GM12878 (cell line): ENCODE measurements around the gene EBF3. TPM values are rescaled to one million over a fixed set of nuclear protein-coding genes. Genes with fewer than 3 reads are reported as not detected.

Experiments used
- ATAC-seq: fragments of 200-7000 bp; cut with Tn5 transposase; 3 replicates; pipeline ENCODE4 v1.9.1; 2020; ENCODE audit warnings: mild to moderate bottlenecking, moderate library complexity
- BruUV-seq: library from RNA; stranded (reverse); fragments of 400-500 nt; replicated peaks from 2 replicates; lab custom pipeline; 2021; lab: Mats Ljungman, UMichigan
- CTCF ChIA-PET: fragments of 300-600 bp; sonication (Branson Sonifier 250); formaldehyde crosslinking; extraction: SDS; loops from one replicate; lab custom pipeline; 2021; ENCODE audit warnings: inconsistent platforms; lab: Yijun Ruan, JAX
- POLR2A ChIA-PET: fragments of 350-600 bp; formaldehyde crosslinking; extraction: SDS; loops from one replicate; lab custom pipeline; 2021; ENCODE audit warnings: inconsistent platforms; lab: Charles Lee
- RAD21 ChIA-PET: fragments of 300-600 bp; sonication (Branson Sonifier 250); formaldehyde crosslinking; loops from one replicate; lab custom pipeline; 2023; ENCODE audit warnings: antibody characterized with exemption; ENCODE audit not compliant: unreplicated experiment; lab: Charles Lee
- SMC1A ChIA-PET: fragments of 300-600 bp; sonication (Branson Sonifier 250); formaldehyde crosslinking; loops from one replicate; lab custom pipeline; 2023; ENCODE audit not compliant: unreplicated experiment, uncharacterized antibody; lab: Charles Lee
- DNase-seq: peaks from one replicate; pipeline ENCODE4 v3.0.0-alpha.2; 2011; ENCODE audit warnings: low read depth, low spot score
- FAIRE-seq: peaks from 3 replicates; lab custom pipeline; 2011; peaks lifted over from hg19 to GRCh38; lab: Jason Lieb, UNC
- H2AFZ ChIP-seq: 2 replicates; pipeline ENCODE4 v1.6.0; 2011; ENCODE audit warnings: low read depth, low read length, control low read depth; ENCODE audit not compliant: control insufficient read depth
- H3K27ac ChIP-seq: 2 replicates; pipeline ENCODE4 v1.5.1; 2011; ENCODE audit warnings: control low read depth; ENCODE audit not compliant: control insufficient read depth, insufficient read depth
- H3K27me3 ChIP-seq, 2 experiments: replicated peaks in 1 of 2; 2 replicates each; pipeline versions ENCODE4 v1.6.0 to v1.6.1; 2011; ENCODE audit warnings: low read length in 1 of 2; ENCODE audit not compliant: control insufficient read depth in 2 of 2, insufficient read depth in 2 of 2
- H3K36me3 ChIP-seq, 2 experiments: 2 replicates each; pipeline ENCODE4 v1.5.1; 2011; ENCODE audit warnings: low read length in 1 of 2; ENCODE audit not compliant: control insufficient read depth in 2 of 2, insufficient read depth in 2 of 2
- H3K4me1 ChIP-seq: 2 replicates; pipeline ENCODE4 v1.6.1; 2011; ENCODE audit warnings: mild to moderate bottlenecking, low read length, moderate library complexity, mixed read lengths; ENCODE audit not compliant: control insufficient read depth, insufficient read depth
- H3K4me2 ChIP-seq: 2 replicates; pipeline ENCODE4 v1.6.0; 2011; ENCODE audit warnings: control low read depth; ENCODE audit not compliant: control insufficient read depth, insufficient read depth
- H3K4me3 ChIP-seq: fragments of 200-600 bp; sonication (generic); 2 replicates; pipeline ENCODE4 v1.5.1; 2016
- H3K79me2 ChIP-seq: 2 replicates; pipeline ENCODE4 v1.6.0; 2011; ENCODE audit warnings: low read length; ENCODE audit not compliant: control insufficient read depth, insufficient read depth
- H3K9ac ChIP-seq: 2 replicates; pipeline ENCODE4 v1.8.0; 2011; ENCODE audit warnings: low read length, control low read depth, mixed read lengths; ENCODE audit not compliant: control insufficient read depth, insufficient read depth
- H3K9me3 ChIP-seq: replicated peaks from 3 replicates; pipeline ENCODE4 v1.5.1; 2011; ENCODE audit warnings: mild to moderate bottlenecking, low read length; ENCODE audit not compliant: control insufficient read depth, insufficient read depth
- H4K20me1 ChIP-seq: 2 replicates; pipeline ENCODE4 v1.6.0; 2011; ENCODE audit not compliant: control insufficient read depth, insufficient read depth
- CBX3 ChIP-seq: fragments of 200-600 bp; sonication (generic); IDR thresholded peaks from 2 replicates; pipeline ENCODE4 v1.6.1; 2016; ENCODE audit warnings: low read depth, borderline replicate concordance
- E2F4 ChIP-seq: IDR thresholded peaks from 2 replicates; pipeline ENCODE4 v1.6.1; 2012; ENCODE audit warnings: low read depth, low read length, improper control_type of control experiment
- FOXK2 ChIP-seq: fragments of 450-650 bp; IDR thresholded peaks from 2 replicates; pipeline ENCODE4 v1.6.1; 2017; ENCODE audit warnings: mild to moderate bottlenecking, moderate library complexity
- HDAC6 ChIP-seq: fragments of 200-600 bp; sonication (generic); IDR thresholded peaks from one replicate; pipeline ENCODE4 v1.8.0; 2017; ENCODE audit warnings: antibody characterized with exemption; ENCODE audit not compliant: unreplicated experiment
- KAT2A ChIP-seq: conservative IDR thresholded peaks from 2 replicates; pipeline ENCODE4 v1.6.1; 2011; ENCODE audit warnings: low read depth, low read length; ENCODE audit not compliant: control insufficient read depth
- MYC ChIP-seq: IDR thresholded peaks from 2 replicates; pipeline ENCODE4 v1.6.1; 2011; ENCODE audit warnings: mild to moderate bottlenecking, low read length, moderate library complexity, inconsistent platforms; ENCODE audit not compliant: insufficient read depth, insufficient replicate concordance, insufficient read length, severe bottlenecking
- REST ChIP-seq: IDR thresholded peaks from 2 replicates; pipeline ENCODE4 v1.6.1; 2012; ENCODE audit warnings: mild to moderate bottlenecking, low read depth, low read length
- WGBS: methylation state at CpG from one replicate; pipeline ENCODE4 v1.1.6; 2016; ENCODE audit warnings: low lambda C conversion rate; ENCODE audit not compliant: insufficient replicate concordance, insufficient coverage; ENCODE audit errors: missing lambda C conversion rate; 5-methylcytosine and 5-hydroxymethylcytosine counted together
- in situ Hi-C: fragments of 300-500 bp; cut with MboI; formaldehyde crosslinking; loops from 9 replicates; pipeline ENCODE4 v1.14.3; 2018; ENCODE audit warnings: mixed read lengths
- intact Hi-C: fragments of 100-400 bp; cut with micrococcal nuclease; formaldehyde crosslinking; loops from one replicate; pipeline ENCODE4 v1.14.2; 2022; ENCODE audit not compliant: unreplicated experiment
- polyA plus RNA-seq, 11 experiments: library from polyadenylated mRNA; depleted of rRNA in 4 of 11; unstranded in 6 of 11; stranded (reverse) in 5 of 11; fragments of >200 nt; fragmentation: Nextera tagmentation in 4 of 11; fragmentation: Illumina TruSeq in 1 of 11; extraction: Ambion mirVana in 4 of 11; extraction: Trizol in 1 of 11; gene quantifications; 1 replicate in 1 of 11; 2 replicates in 10 of 11; pipeline versions ENCODE4 v1.2.1 to v1.2.3, GENCODE V29; 2011 to 2016; ENCODE audit warnings: inconsistent platforms in 2 of 11, missing spikeins in 2 of 11, low read depth in 1 of 11
- total RNA-seq, 4 experiments: library from RNA; depleted of rRNA in 3 of 4; stranded (reverse); fragments of >200 nt in 3 of 4; fragmentation: Illumina TruSeq in 1 of 4; extraction: Trizol in 1 of 4; gene quantifications; 2 replicates each; pipeline versions ENCODE4 v1.2.1 to v1.2.3, GENCODE V29; 2013 to 2021

The EBF3 gene
- total and polyA plus RNA-seq, 10 of the 15 experiments (the other 5 are each of a cell fraction or from before 2014, with no cell fraction given), result not detected

GRCh38 chr10:129859536-129859935 is 104.5 kb downstream of the EBF3 start:
- DNase-seq (no peak), FAIRE-seq (no peak), ATAC-seq (no peak)
- Histone ChIP-seq H3K27me3 (no peaks in the 10 kb centered on the region), H3K79me2 (no peaks in the 10 kb centered on the region), H2AFZ (no peak overlapping the region), H4K20me1 (no peaks in the 10 kb centered on the region), H3K4me3 (no peak overlapping the region), H3K4me2 (no peak overlapping the region), H3K27ac (no peak overlapping the region), H3K9ac (no peak overlapping the region), H3K4me1 (no peaks in the 10 kb centered on the region), H3K36me3 (no peaks in the 10 kb centered on the region), H3K9me3 (no peaks in the 10 kb centered on the region)
- 36% methylated on average over 7 of the region's 7 CpGs for WGBS
- no TSS peak for BruUV-seq
- ChIA-PET SMC1A (no interaction called here), RAD21 (no interaction called here), CTCF (no interaction called here), POLR2A (no interaction called here)
- TF ChIP-seq MYC (no peak), KAT2A (no peak), HDAC6 (no peak), CBX3 (no peak), FOXK2 (no peak), E2F4 (no peak), REST (no peak)
- intact Hi-C loops, result no loop called here
- in situ Hi-C loops, result no loop called here
